A549 (cell line): ENCODE data around the gene LRRC4B.
A peak's percentile ranks its signal among the peaks of the same experiment; 100 is the strongest.

Source experiments
- EP300 ChIP-seq, 2 experiments: fragments of >200 bp; sonication (Bioruptor Twin); formaldehyde crosslinking; IDR thresholded peaks; 2 replicates in 1 of 2; 3 replicates in 1 of 2; pipeline ENCODE4 v1.6.1; 2016 to 2017
- RAD21 ChIP-seq, 2 experiments: fragments of >200 bp in 1 of 2; sonication (Bioruptor Twin) in 1 of 2; formaldehyde crosslinking in 1 of 2; IDR thresholded peaks in 1 of 2; conservative IDR thresholded peaks in 1 of 2; 2 replicates in 1 of 2; 3 replicates in 1 of 2; pipeline ENCODE4 v1.6.1; 2012 to 2018; ENCODE audit warnings: inconsistent platforms in 1 of 2
- ZC3H11A ChIP-seq: fragments of 450-650 bp; IDR thresholded peaks from 2 replicates; pipeline ENCODE4 v1.6.1; 2014; ENCODE audit warnings: antibody characterized with exemption, mild to moderate bottlenecking
- TF ChIP-seq, protein P1 (sequence below): fragments of >200 bp; sonication (Bioruptor Twin); formaldehyde crosslinking; IDR thresholded peaks from 3 replicates; pipeline ENCODE4 v1.5.1; 2016
- TF ChIP-seq, protein P2 (sequence below): IDR thresholded peaks from 2 replicates; pipeline ENCODE4 v1.6.1; 2012

DNA sequence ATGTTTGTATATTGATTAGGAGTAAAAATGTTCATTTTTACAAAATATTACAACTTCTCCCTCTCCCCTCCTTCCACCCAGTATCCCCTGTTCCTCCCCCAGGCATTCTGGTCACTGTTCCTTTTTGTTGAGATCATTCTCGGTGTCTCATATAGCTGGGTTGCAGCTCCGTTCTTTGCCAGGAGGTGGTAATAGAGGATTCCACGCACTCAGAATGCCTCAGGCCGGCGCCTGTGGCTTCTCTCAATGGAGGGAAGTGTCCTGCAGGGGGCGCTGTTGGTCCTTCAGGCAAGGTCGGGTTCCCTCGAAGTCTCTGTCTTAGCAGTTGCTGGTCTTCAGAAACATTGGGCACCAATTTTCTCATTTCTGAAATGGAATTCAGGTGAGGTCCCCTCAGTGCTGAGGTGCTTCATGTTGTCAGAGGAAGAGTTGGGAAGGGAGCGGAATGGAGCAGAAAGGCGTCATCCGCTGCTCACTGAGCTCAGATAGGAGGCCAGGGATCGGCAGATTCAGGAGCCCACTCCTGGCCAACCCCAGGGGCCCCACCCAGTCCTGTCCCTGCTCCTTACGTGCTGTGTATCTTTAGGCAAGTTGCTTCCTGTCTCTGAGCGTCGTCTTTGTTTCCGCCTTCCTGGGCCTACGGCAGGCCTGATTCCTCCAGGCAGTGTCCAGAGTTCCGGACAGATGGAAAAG, 81.3 kb downstream of the LRRC4B start:
- TF ChIP-seq, protein P1, sequence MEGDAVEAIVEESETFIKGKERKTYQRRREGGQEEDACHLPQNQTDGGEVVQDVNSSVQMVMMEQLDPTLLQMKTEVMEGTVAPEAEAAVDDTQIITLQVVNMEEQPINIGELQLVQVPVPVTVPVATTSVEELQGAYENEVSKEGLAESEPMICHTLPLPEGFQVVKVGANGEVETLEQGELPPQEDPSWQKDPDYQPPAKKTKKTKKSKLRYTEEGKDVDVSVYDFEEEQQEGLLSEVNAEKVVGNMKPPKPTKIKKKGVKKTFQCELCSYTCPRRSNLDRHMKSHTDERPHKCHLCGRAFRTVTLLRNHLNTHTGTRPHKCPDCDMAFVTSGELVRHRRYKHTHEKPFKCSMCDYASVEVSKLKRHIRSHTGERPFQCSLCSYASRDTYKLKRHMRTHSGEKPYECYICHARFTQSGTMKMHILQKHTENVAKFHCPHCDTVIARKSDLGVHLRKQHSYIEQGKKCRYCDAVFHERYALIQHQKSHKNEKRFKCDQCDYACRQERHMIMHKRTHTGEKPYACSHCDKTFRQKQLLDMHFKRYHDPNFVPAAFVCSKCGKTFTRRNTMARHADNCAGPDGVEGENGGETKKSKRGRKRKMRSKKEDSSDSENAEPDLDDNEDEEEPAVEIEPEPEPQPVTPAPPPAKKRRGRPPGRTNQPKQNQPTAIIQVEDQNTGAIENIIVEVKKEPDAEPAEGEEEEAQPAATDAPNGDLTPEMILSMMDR, result peak; percentile 50
- TF ChIP-seq, protein P2, sequence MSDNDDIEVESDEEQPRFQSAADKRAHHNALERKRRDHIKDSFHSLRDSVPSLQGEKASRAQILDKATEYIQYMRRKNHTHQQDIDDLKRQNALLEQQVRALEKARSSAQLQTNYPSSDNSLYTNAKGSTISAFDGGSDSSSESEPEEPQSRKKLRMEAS, result no peak
- peak in 1 of 2 experiments; percentile 43; a peak in 2 of 5 replicates for TF ChIP-seq RAD21 (conservative IDR thresholded peaks at IDR 0.05 in 1 of 2, IDR thresholded peaks at IDR 0.05 in 1 of 2)
- no peak for TF ChIP-seq EP300 (IDR thresholded peaks at IDR 0.05)
- TF ChIP-seq ZC3H11A, result no peak
